Peyer's patch (tissue), 4 donors: Measurements from ENCODE around the gene MC1R.

Experiments
- CTCF ChIP-seq, 6 experiments: fragments of 450-650 bp in 4 of 6; fragments of 200-600 bp in 2 of 6; sonication (generic) in 1 of 6; IDR thresholded peaks; one replicate each; pipeline ENCODE4 v1.5.1; 2017 to 2019; ENCODE audit warnings: antibody characterized with exemption in 6 of 6, mild to moderate bottlenecking in 3 of 6, moderate library complexity in 1 of 6
- POLR2A ChIP-seq, 2 donors: fragments of 450-650 bp; IDR thresholded peaks; one replicate each; pipeline ENCODE4 v1.5.1; 2017; ENCODE audit warnings: antibody characterized with exemption in 2 of 2, mild to moderate bottlenecking in 2 of 2, moderate library complexity in 2 of 2

GRCh38 chr16:89922477-89922883 lies 3.8 kb downstream of the MC1R start:
- TF ChIP-seq CTCF (IDR thresholded peaks at IDR 0.05) (no peak), POLR2A (IDR thresholded peaks at IDR 0.05) (no peak)
